A673 (cell line): Measurements from ENCODE around the gene VSTM4. TPM values are rescaled to one million over a fixed set of nuclear protein-coding genes. Genes with fewer than 3 reads are reported as not detected.
A peak's percentile ranks its signal among the peaks of the same experiment; 100 is the strongest.

ENCODE experiments used
- BruUV-seq: library from RNA; stranded (reverse); fragments of 400-500 nt; replicated peaks from 2 replicates; lab custom pipeline; 2021; lab: Mats Ljungman, UMichigan
- CTCF ChIA-PET: fragments of 300-600 bp; sonication (Branson Sonifier 250); formaldehyde crosslinking; loops from one replicate; lab custom pipeline; 2022; ENCODE audit warnings: antibody characterized with exemption; lab: Charles Lee
- POLR2A ChIA-PET: fragments of 300-600 bp; sonication (Branson Sonifier 250); formaldehyde crosslinking; loops from one replicate; lab custom pipeline; 2022; ENCODE audit warnings: antibody characterized with exemption; ENCODE audit not compliant: low non-redundant PET; lab: Charles Lee
- DNase-seq: peaks from one replicate; pipeline ENCODE4 v3.0.0-alpha.2; 2015; ENCODE audit warnings: low spot score
- H3K27ac ChIP-seq: fragments of 200-600 bp; sonication (generic); 2 replicates; pipeline ENCODE4 v1.5.1; 2016; ENCODE audit warnings: mixed run types, low read depth, mild to moderate bottlenecking, mixed read lengths, antibody characterized with exemption, low read length; ENCODE audit not compliant: poor library complexity, severe bottlenecking
- H3K27me3 ChIP-seq: fragments of 200-600 bp; sonication (generic); replicated peaks from 2 replicates; pipeline ENCODE4 v1.6.1; 2017; ENCODE audit warnings: mixed run types, low read depth, mild to moderate bottlenecking, mixed read lengths, antibody characterized with exemption, low read length; ENCODE audit not compliant: insufficient read depth, poor library complexity
- H3K36me3 ChIP-seq: fragments of 200-600 bp; sonication (generic); 2 replicates; pipeline ENCODE4 v1.6.1; 2016; ENCODE audit warnings: mixed run types, mild to moderate bottlenecking, mixed read lengths, antibody characterized with exemption, low read length; ENCODE audit not compliant: insufficient read depth, poor library complexity, severe bottlenecking
- H3K4me1 ChIP-seq: fragments of 200-600 bp; sonication (generic); 2 replicates; pipeline ENCODE4 v1.6.1; 2017; ENCODE audit warnings: mixed run types, mild to moderate bottlenecking, mixed read lengths, antibody characterized with exemption, low read length; ENCODE audit not compliant: insufficient read depth, poor library complexity, severe bottlenecking
- H3K4me3 ChIP-seq: fragments of 200-600 bp; sonication (generic); 2 replicates; pipeline ENCODE4 v1.5.1; 2016; ENCODE audit warnings: low read depth, mixed run types, mild to moderate bottlenecking, mixed read lengths, low read length; ENCODE audit not compliant: poor library complexity, severe bottlenecking
- H3K9me3 ChIP-seq: fragments of 200-600 bp; sonication (generic); 2 replicates; pipeline ENCODE4 v1.6.1; 2016; ENCODE audit warnings: mixed run types, low read depth, mild to moderate bottlenecking, mixed read lengths, antibody characterized with exemption, low read length; ENCODE audit not compliant: poor library complexity, severe bottlenecking
- CTCF ChIP-seq: fragments of 300-800, 200-600 bp; sonication (generic); conservative IDR thresholded peaks from 2 replicates; pipeline ENCODE4 v1.5.1; 2017; ENCODE audit warnings: low read depth, mild to moderate bottlenecking, antibody characterized with exemption, low read length, moderate library complexity, mixed read lengths
- EZH2 ChIP-seq: fragments of 200-600 bp; sonication (generic); IDR thresholded peaks from 2 replicates; pipeline ENCODE4 v1.6.1; 2017; ENCODE audit warnings: borderline replicate concordance, low read depth, mild to moderate bottlenecking, mixed read lengths, antibody characterized with exemption, low read length; ENCODE audit not compliant: poor library complexity, severe bottlenecking
- intact Hi-C: fragments of 100-400 bp; cut with micrococcal nuclease; formaldehyde crosslinking; loops from one replicate; pipeline ENCODE4 v1.10.0; 2022; ENCODE audit not compliant: unreplicated experiment
- total RNA-seq: library from RNA; stranded (reverse); gene quantifications from 2 replicates; pipeline ENCODE4 v1.2.3, GENCODE V29; 2021

Gene VSTM4
- total RNA-seq, 1 experiment from 2014 or later = 0.11 TPM

GRCh38 chr10:49111320-49111698, 4.0 kb downstream of the VSTM4 start:
- ChIA-PET POLR2A (no interaction called here), CTCF (no interaction called here)
- no TSS peak for BruUV-seq
- Histone ChIP-seq H3K4me3 (no peak overlapping the region), H3K36me3 (no peaks in the 10 kb centered on the region), H3K4me1 (no peaks in the 10 kb centered on the region), H3K27ac (no peak overlapping the region), H3K27me3 (peaks cover 34% of the 10 kb centered on the region), H3K9me3 (no peaks in the 10 kb centered on the region)
- TF ChIP-seq EZH2 (no peak), CTCF (no peak)
- intact Hi-C loops = no loop called here
- DNase-seq = no peak

GRCh38 chr10:49110684-49111319, 4.5 kb downstream of the VSTM4 start:
- BruUV-seq = no TSS peak
- Histone ChIP-seq H3K36me3 (no peaks in the 10 kb centered on the region), H3K27me3 (peaks cover 29% of the 10 kb centered on the region), H3K4me3 (no peak overlapping the region), H3K27ac (no peak overlapping the region), H3K4me1 (no peaks in the 10 kb centered on the region), H3K9me3 (no peaks in the 10 kb centered on the region)
- ChIA-PET CTCF (no interaction called here), POLR2A (no interaction called here)
- no peak for DNase-seq
- intact Hi-C loops = no loop called here
- TF ChIP-seq EZH2 (no peak), CTCF (no peak)

GRCh38 chr10:49109669-49110340, 5.5 kb downstream of the VSTM4 start:
- TF ChIP-seq EZH2 = no peak
- TF ChIP-seq CTCF = no peak
- no peaks in the 10 kb centered on the region for H3K4me1 ChIP-seq
- H3K9me3 ChIP-seq = no peaks in the 10 kb centered on the region
- no TSS peak for BruUV-seq
- H3K27ac ChIP-seq = no peak overlapping the region
- H3K36me3 ChIP-seq = no peaks in the 10 kb centered on the region
- intact Hi-C loops = no loop called here
- H3K27me3 ChIP-seq = peaks cover 23% of the 10 kb centered on the region
- no peak overlapping the region for H3K4me3 ChIP-seq
- ChIA-PET CTCF (no interaction called here), POLR2A (no interaction called here)
- peak; percentile 1 for DNase-seq
